Measurements from ENCODE around the gene PINK1. TPM values are rescaled to one million over a fixed set of nuclear protein-coding genes. Genes with fewer than 3 reads are reported as not detected.

PINK1 gene
- polyA plus RNA-seq, 1 donor from 2014 or later = 73.4 TPM

- Histone ChIP-seq H3K4me2 (ENCODE audit: low read length) (no peak overlapping the region), H3K9me2 (ENCODE audit: insufficient read depth, low read length) (no peaks in the 10 kb centered on the region)
These were observed 67.5 kb downstream of the PINK1 start for GRCh38 chr1:20700636-20701215.

More at GRCh38 chr1:20700636-20701215, 67.5 kb downstream of the PINK1 start:
- Histone ChIP-seq H4K20me1 (ENCODE audit: insufficient read depth) (no peaks in the 10 kb centered on the region), H3K9me3 (ENCODE audit: low read length) (no peaks in the 10 kb centered on the region), H3K36me3 (ENCODE audit: insufficient read depth, low read length) (no peaks in the 10 kb centered on the region), H3F3A (ENCODE audit: insufficient read depth, low read length, poor library complexity, severe bottlenecking) (no peaks in the 10 kb centered on the region), H3K27ac (ENCODE audit: low read length) (no peak overlapping the region), H3K79me2 (replicated peaks; ENCODE audit: insufficient read depth, low read length) (no peaks in the 10 kb centered on the region), H3K4me3 (ENCODE audit: low read length) (no peak overlapping the region), H2AFZ (ENCODE audit: low read depth, low read length) (no peak overlapping the region), H3K9ac (ENCODE audit: low read length) (no peak overlapping the region), H3K27me3 (ENCODE audit: insufficient read depth, low read depth, low read length) (no peaks in the 10 kb centered on the region)
- no peak for TF ChIP-seq SMC3 (conservative IDR thresholded peaks at IDR 0.05; ENCODE audit: poor library complexity)
- TF ChIP-seq CTCF (IDR thresholded peaks at IDR 0.05; ENCODE audit: poor library complexity, severe bottlenecking) = no peak
- TF ChIP-seq EZH2 (IDR thresholded peaks at IDR 0.05; ENCODE audit: borderline replicate concordance, insufficient read depth, low read length, poor library complexity, severe bottlenecking) = no peak
- no peak for TF ChIP-seq TAF1 (IDR thresholded peaks at IDR 0.05; ENCODE audit: low read depth)
- no peak for TF ChIP-seq MXI1 (conservative IDR thresholded peaks at IDR 0.05; ENCODE audit: poor library complexity, severe bottlenecking)
- no peak for TF ChIP-seq POLR2AphosphoS5 (IDR thresholded peaks at IDR 0.05)
- TF ChIP-seq EP300 (conservative IDR thresholded peaks at IDR 0.05; ENCODE audit: poor library complexity, severe bottlenecking) = no peak
- no peak for TF ChIP-seq RAD21 (conservative IDR thresholded peaks at IDR 0.05)
- no peak for TF ChIP-seq REST (IDR thresholded peaks at IDR 0.05; ENCODE audit: borderline replicate concordance)

Other genes with a start within 250 kb of the PINK1 start
- 54.2 and 67.1 TPM in 2 replicates for gene CAMK2N1, start 147.2 kb upstream of the PINK1 start, polyA plus RNA-seq
- 13.5 TPM in 2 replicates for gene MUL1, start 125.3 kb upstream of the PINK1 start, polyA plus RNA-seq
- 0.52 and 1.3 TPM in 2 replicates for gene FAM43B, start 80.9 kb upstream of the PINK1 start, polyA plus RNA-seq
- gene CDA, start 44.4 kb upstream of the PINK1 start, polyA plus RNA-seq = not detected in 2 replicates
- gene DDOST, start 27.9 kb downstream of the PINK1 start, polyA plus RNA-seq = 177 and 216 TPM in 2 replicates
- 8.7 and 10.0 TPM in 2 replicates for gene KIF17, start 84.5 kb downstream of the PINK1 start, polyA plus RNA-seq
- gene SH2D5, start 99.2 kb downstream of the PINK1 start, polyA plus RNA-seq = 14.1 and 27.9 TPM in 2 replicates
- gene HP1BP3, start 153.8 kb downstream of the PINK1 start, polyA plus RNA-seq = 389 and 425 TPM in 2 replicates

Measured in neural cell (in vitro differentiated cells).